Measurements from ENCODE around the gene EFCAB11. TPM values are rescaled to one million over a fixed set of nuclear protein-coding genes. Genes with fewer than 3 reads are reported as not detected.

The EFCAB11 gene
- total RNA-seq, 4 donors from 2014 or later, result 3.3 to 15.6 (median 6.9) TPM

DNA sequence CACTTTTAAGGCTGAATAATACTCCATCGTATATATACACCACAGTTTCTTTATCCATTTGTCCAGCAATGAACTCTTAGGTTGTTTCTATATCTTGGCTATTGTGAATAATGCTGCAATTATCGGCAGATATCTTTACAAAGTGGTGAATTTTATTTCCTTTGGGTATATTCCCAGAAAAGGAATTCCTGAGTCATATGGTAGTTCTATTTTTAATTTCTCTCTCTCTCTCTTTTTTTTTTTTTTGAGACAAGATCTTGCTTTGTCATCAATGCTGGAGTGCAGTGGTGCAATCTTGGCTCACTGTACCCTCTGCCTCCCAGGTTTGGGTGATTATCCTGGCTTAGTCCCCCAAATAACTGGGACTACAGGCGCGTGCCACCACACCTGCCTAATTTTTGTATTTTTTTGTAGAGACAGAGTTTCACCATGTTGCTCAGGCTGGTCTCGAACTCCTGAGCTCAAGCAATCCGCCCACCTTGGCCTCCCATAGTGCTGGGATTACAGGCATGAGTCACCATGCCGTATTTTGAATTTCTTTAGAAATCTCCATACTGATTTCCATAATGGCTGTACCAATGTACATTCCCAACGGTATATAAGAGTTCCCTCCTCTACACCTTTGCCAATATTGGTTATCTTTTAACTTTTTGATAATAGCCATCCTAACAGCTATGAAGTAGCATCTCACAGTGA is 98.4 kb downstream of the EFCAB11 start:
- Histone ChIP-seq H3K4me1 (peaks cover 0 to 5% (median 0%) of the 10 kb centered on the region in 4 donors), H3K36me3 (no peaks in the 10 kb centered on the region), H3K27ac (no peak overlapping the region), H3K9me3 (no peaks in the 10 kb centered on the region), H3K4me3 (no peak overlapping the region), H3K27me3 (no peaks in the 10 kb centered on the region)
- TF ChIP-seq POLR2A (IDR thresholded peaks at IDR 0.05), result no peak
- TF ChIP-seq, protein P1, sequence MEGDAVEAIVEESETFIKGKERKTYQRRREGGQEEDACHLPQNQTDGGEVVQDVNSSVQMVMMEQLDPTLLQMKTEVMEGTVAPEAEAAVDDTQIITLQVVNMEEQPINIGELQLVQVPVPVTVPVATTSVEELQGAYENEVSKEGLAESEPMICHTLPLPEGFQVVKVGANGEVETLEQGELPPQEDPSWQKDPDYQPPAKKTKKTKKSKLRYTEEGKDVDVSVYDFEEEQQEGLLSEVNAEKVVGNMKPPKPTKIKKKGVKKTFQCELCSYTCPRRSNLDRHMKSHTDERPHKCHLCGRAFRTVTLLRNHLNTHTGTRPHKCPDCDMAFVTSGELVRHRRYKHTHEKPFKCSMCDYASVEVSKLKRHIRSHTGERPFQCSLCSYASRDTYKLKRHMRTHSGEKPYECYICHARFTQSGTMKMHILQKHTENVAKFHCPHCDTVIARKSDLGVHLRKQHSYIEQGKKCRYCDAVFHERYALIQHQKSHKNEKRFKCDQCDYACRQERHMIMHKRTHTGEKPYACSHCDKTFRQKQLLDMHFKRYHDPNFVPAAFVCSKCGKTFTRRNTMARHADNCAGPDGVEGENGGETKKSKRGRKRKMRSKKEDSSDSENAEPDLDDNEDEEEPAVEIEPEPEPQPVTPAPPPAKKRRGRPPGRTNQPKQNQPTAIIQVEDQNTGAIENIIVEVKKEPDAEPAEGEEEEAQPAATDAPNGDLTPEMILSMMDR (IDR thresholded peaks at IDR 0.05), result no peak
- no peak for DNase-seq

DNA sequence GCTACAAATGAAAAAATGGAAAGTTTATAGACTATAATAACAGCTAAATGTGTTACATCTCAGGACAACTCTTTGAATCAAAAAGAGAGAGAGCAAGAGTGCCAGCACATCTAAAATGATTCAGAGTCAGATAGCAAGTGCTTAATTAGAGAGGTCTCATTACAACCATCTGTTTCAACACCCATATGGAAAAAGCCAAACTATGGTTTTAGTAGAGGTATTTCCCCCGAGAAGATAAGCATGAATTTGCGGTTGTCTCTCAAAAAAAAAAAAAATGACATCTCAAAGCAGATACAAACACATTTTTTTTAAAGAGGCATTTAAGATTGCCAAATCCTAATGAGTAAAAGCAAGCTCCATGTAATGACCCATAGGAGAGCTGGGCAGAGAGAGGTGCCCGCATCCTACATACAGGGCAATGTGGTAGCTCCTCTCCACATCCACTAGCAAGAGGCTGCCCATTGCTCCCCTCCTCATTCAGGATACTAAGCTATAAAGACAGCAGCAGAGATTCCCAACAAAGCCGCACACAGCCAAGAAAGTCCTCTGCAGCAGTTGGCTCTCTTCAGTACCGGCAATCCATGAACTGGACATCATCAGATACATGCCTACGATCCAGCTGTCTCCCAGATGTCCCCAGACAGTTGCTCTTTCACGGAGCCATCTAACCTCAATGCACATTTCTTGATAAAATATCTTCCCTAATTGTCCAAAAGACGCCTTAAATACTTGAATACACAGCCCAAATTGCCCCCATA is 100.4 kb downstream of the EFCAB11 start:
- no peaks in the 10 kb centered on the region for H3K36me3 ChIP-seq
- H3K9me3 ChIP-seq, result no peaks in the 10 kb centered on the region
- TF ChIP-seq, protein P1 (IDR thresholded peaks at IDR 0.05), result no peak
- no peak for TF ChIP-seq POLR2A (IDR thresholded peaks at IDR 0.05)
- no peak for DNase-seq
- H3K4me3 ChIP-seq, result no peak overlapping the region
- no peaks in the 10 kb centered on the region for H3K27me3 ChIP-seq
- no peak overlapping the region for H3K27ac ChIP-seq
- peaks cover 0 to 10% (median 0%) of the 10 kb centered on the region in 4 donors for H3K4me1 ChIP-seq

DNA sequence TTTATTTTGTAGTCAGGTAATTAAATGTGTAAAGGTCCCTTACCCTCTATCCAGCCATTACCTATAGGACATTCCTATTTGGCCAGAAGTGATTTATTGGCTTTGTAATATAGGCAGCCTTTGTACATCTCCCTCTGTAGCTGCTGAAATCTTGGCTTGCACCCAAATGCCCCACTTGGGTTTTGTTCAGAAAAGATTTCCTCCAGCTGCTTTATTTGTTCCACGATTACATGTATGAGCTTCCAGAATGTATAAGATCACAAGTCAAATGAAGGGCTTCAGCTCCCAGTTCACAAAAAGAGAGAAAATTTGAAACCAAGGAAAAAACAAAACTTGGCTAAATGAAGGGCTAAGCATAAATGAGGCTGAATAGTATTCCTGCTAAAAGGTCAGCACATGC is 103.4 kb downstream of the EFCAB11 start:
- Histone ChIP-seq H3K9me3 (no peaks in the 10 kb centered on the region), H3K27me3 (no peaks in the 10 kb centered on the region), H3K36me3 (no peaks in the 10 kb centered on the region), H3K4me1 (peaks cover 0 to 10% (median 0%) of the 10 kb centered on the region in 4 donors), H3K4me3 (no peak overlapping the region), H3K27ac (no peak overlapping the region)
- TF ChIP-seq POLR2A (IDR thresholded peaks at IDR 0.05), result no peak
- no peak for DNase-seq

DNA sequence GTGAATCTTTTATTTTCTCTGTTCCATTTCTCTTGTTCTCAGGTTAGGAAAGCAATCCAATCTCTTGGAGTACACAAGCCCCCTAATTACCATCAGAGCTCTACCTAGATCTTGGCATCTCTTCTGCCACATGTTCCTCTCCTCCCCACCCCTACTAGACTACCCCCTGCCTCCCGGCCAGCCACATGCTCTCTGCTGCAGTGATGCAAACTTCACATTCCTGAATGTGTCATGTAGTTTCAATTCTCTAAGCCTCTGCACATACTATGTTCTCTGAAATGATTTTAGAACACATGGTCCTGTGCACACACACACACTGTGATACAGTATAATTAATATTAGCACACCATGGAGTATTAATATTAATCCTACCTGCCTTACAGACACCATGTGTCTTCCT is 104.6 kb downstream of the EFCAB11 start:
- H3K4me1 ChIP-seq, result peaks cover 0 to 10% (median 0%) of the 10 kb centered on the region in 4 donors
- H3K27me3 ChIP-seq, result no peaks in the 10 kb centered on the region
- no peaks in the 10 kb centered on the region for H3K36me3 ChIP-seq
- no peak for DNase-seq
- H3K27ac ChIP-seq, result no peak overlapping the region
- TF ChIP-seq, protein P1 (IDR thresholded peaks at IDR 0.05), result no peak
- TF ChIP-seq POLR2A (IDR thresholded peaks at IDR 0.05), result no peak
- H3K9me3 ChIP-seq, result no peaks in the 10 kb centered on the region
- H3K4me3 ChIP-seq, result no peak overlapping the region

DNA sequence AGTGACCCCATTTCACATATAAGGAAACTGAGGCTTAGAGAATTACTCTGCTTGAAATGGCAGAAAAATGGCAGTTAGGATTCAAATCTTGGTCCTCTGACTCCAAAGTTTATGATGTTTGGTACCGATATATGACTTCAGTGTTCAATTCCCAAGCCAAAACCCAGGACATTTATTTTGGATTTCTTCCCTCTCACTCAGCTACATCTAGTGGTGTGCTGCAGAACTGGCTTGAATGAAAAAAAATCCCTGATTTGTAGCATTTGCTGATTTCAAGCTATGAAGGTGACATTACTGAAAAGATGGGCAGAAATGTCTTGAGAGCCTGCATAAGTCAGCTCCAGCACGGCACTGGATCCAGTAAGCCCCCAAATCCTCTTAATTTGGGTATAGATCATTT is 106.4 kb downstream of the EFCAB11 start:
- Histone ChIP-seq H3K36me3 (no peaks in the 10 kb centered on the region), H3K27me3 (no peaks in the 10 kb centered on the region), H3K4me3 (no peak overlapping the region), H3K9me3 (no peaks in the 10 kb centered on the region), H3K4me1 (peaks cover 0 to 10% (median 0%) of the 10 kb centered on the region in 4 donors), H3K27ac (no peak overlapping the region)
- TF ChIP-seq, protein P1 (IDR thresholded peaks at IDR 0.05), result peak in 3 of 6 experiments; percentile 16 to 26 (median 21)
- TF ChIP-seq POLR2A (IDR thresholded peaks at IDR 0.05), result no peak
- no peak for DNase-seq

DNA sequence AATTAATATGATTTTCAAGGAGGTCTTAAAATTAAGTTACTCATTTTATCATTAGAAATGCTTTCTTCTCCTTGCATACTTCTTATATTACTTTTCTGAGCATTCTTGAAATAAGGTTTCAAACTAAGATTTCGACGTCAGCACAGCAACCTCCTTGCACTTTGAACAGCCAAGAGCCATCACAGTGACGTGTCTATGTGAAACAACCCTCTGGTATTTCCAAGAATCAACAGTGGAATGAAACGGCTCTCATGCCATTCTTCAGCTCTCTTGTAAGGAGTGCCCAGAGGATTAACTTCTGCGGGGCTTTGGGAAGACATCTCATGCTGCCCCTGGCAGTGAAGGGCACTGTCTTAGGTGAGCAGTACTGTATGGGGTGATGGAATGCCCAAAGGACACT is 109.2 kb downstream of the EFCAB11 start:
- H3K36me3 ChIP-seq, result no peaks in the 10 kb centered on the region
- H3K27me3 ChIP-seq, result no peaks in the 10 kb centered on the region
- H3K4me3 ChIP-seq, result no peak overlapping the region
- no peak for DNase-seq
- no peak for TF ChIP-seq POLR2A (IDR thresholded peaks at IDR 0.05)
- TF ChIP-seq, protein P1 (IDR thresholded peaks at IDR 0.05), result no peak
- H3K9me3 ChIP-seq, result no peaks in the 10 kb centered on the region
- H3K4me1 ChIP-seq, result no peaks in the 10 kb centered on the region
- no peak overlapping the region for H3K27ac ChIP-seq
